H9 (cell line): Measurements from ENCODE around the gene FGD5. TPM values are rescaled to one million over a fixed set of nuclear protein-coding genes. Genes with fewer than 3 reads are reported as not detected.

Experiments
- DNase-seq: peaks from one replicate; pipeline ENCODE4 v3.0.0-alpha.2; 2017
- H2AFZ ChIP-seq: one replicate; pipeline ENCODE4 v1.6.1; 2013; ENCODE audit warnings: mild to moderate bottlenecking, low read length, control low read depth, moderate library complexity
- H2AK5ac ChIP-seq: 2 replicates; pipeline ENCODE4 v1.6.1; 2013; ENCODE audit warnings: low read length, control low read depth, mixed read lengths; ENCODE audit not compliant: insufficient read length
- H2BK120ac ChIP-seq: one replicate; pipeline ENCODE4 v1.6.1; 2013; ENCODE audit warnings: low read depth, mild to moderate bottlenecking, low read length, control low read depth, inconsistent platforms; ENCODE audit not compliant: poor library complexity, severe bottlenecking
- H2BK12ac ChIP-seq: 2 replicates; pipeline ENCODE4 v1.6.1; 2013; ENCODE audit warnings: low read length, control low read depth, mixed read lengths, low read depth; ENCODE audit not compliant: insufficient read length
- H2BK15ac ChIP-seq: 2 replicates; pipeline ENCODE4 v1.6.1; 2013; ENCODE audit warnings: low read depth, low read length, control low read depth
- H2BK20ac ChIP-seq: one replicate; pipeline ENCODE4 v1.6.1; 2013; ENCODE audit warnings: low read depth, mild to moderate bottlenecking, low read length, control low read depth, inconsistent platforms; ENCODE audit not compliant: poor library complexity, severe bottlenecking
- H2BK5ac ChIP-seq: 2 replicates; pipeline ENCODE4 v1.6.1; 2013; ENCODE audit warnings: low read length, control low read depth, mixed read lengths; ENCODE audit not compliant: insufficient read length
- H3K14ac ChIP-seq: 2 replicates; pipeline ENCODE4 v1.6.1; 2013; ENCODE audit warnings: low read length, control low read depth; ENCODE audit not compliant: insufficient read depth
- H3K18ac ChIP-seq: 2 replicates; pipeline ENCODE4 v1.6.1; 2013; ENCODE audit warnings: low read depth, mild to moderate bottlenecking, mixed read lengths, low read length, control low read depth; ENCODE audit not compliant: insufficient read length
- H3K23ac ChIP-seq: 2 replicates; pipeline ENCODE4 v1.6.1; 2013; ENCODE audit warnings: low read length, control low read depth, mixed read lengths, low read depth; ENCODE audit not compliant: insufficient read length
- H3K23me2 ChIP-seq: 2 replicates; pipeline ENCODE4 v1.6.1; 2013; ENCODE audit warnings: low read depth, mild to moderate bottlenecking, mixed read lengths, low read length, control low read depth; ENCODE audit not compliant: insufficient read length, poor library complexity, severe bottlenecking
- H3K27ac ChIP-seq: 2 replicates; pipeline ENCODE4 v1.5.1; 2013; ENCODE audit warnings: low read length, control low read depth, mixed read lengths, low read depth; ENCODE audit not compliant: insufficient read length
- H3K27me3 ChIP-seq: 2 replicates; pipeline ENCODE4 v1.6.1; 2013; ENCODE audit warnings: low read length, control low read depth, inconsistent platforms; ENCODE audit not compliant: insufficient read depth
- H3K4ac ChIP-seq: 2 replicates; pipeline ENCODE4 v1.6.1; 2013; ENCODE audit warnings: low read depth, mild to moderate bottlenecking, control low read depth, inconsistent platforms, low read length, moderate library complexity
- H3K4me1 ChIP-seq: 2 replicates; pipeline ENCODE4 v1.6.1; 2013; ENCODE audit warnings: low read length, control low read depth, inconsistent platforms; ENCODE audit not compliant: insufficient read depth
- H3K4me2 ChIP-seq: 2 replicates; pipeline ENCODE4 v1.6.1; 2013; ENCODE audit warnings: low read length, control low read depth, mixed read lengths; ENCODE audit not compliant: insufficient read length, insufficient read depth
- H3K56ac ChIP-seq: 2 replicates; pipeline ENCODE4 v1.6.1; 2013; ENCODE audit warnings: low read depth, mild to moderate bottlenecking, mixed read lengths, low read length, control low read depth; ENCODE audit not compliant: insufficient read length
- H3K79me1 ChIP-seq: 2 replicates; pipeline ENCODE4 v1.6.1; 2013; ENCODE audit warnings: low read depth, mild to moderate bottlenecking, moderate library complexity, low read length, control low read depth, inconsistent platforms; ENCODE audit not compliant: insufficient read depth, poor library complexity, severe bottlenecking
- H3K79me2 ChIP-seq: 2 replicates; pipeline ENCODE4 v1.6.1; 2013; ENCODE audit warnings: low read length, control low read depth, inconsistent platforms; ENCODE audit not compliant: insufficient read depth
- H3K9ac ChIP-seq: 2 replicates; pipeline ENCODE4 v1.6.1; 2013; ENCODE audit warnings: low read length, control low read depth, mixed read lengths; ENCODE audit not compliant: insufficient read length; ENCODE audit errors: extremely low read depth
- H3K9me3 ChIP-seq: one replicate; pipeline ENCODE4 v1.6.1; 2013; ENCODE audit warnings: low read depth, low read length, inconsistent platforms; ENCODE audit not compliant: control insufficient read depth
- H3T11ph ChIP-seq: one replicate; pipeline ENCODE4 v1.6.1; 2013; ENCODE audit warnings: mild to moderate bottlenecking, low read length, control low read depth, inconsistent platforms
- H4K20me1 ChIP-seq: one replicate; pipeline ENCODE4 v1.6.1; 2013; ENCODE audit not compliant: control insufficient read depth, insufficient read length, insufficient read depth
- H4K5ac ChIP-seq: 2 replicates; pipeline ENCODE4 v1.6.1; 2013; ENCODE audit warnings: low read depth, mild to moderate bottlenecking, mixed read lengths, low read length, control low read depth; ENCODE audit not compliant: insufficient read length
- H4K8ac ChIP-seq: replicated peaks from 2 replicates; pipeline ENCODE4 v1.6.1; 2013; ENCODE audit warnings: low read length, control low read depth, mixed read lengths, low read depth; ENCODE audit not compliant: insufficient read length
- H4K91ac ChIP-seq: 2 replicates; pipeline ENCODE4 v1.6.1; 2013; ENCODE audit warnings: low read depth, mild to moderate bottlenecking, moderate library complexity, mixed read lengths, low read length, control low read depth; ENCODE audit not compliant: insufficient read length
- H3K27ac Mint-ChIP-seq, 3 experiments: 2 replicates in 2 of 3; 3 replicates in 1 of 3; pipeline ENCODE4 v1.8.0; 2020 to 2021; ENCODE audit warnings: mixed read lengths in 3 of 3, mild to moderate bottlenecking in 1 of 3, moderate library complexity in 1 of 3
- H3K27me3 Mint-ChIP-seq: 2 replicates; pipeline ENCODE4 v1.8.0; 2021; ENCODE audit warnings: low read depth, mild to moderate bottlenecking, moderate library complexity, mixed read lengths
- H3K36me3 Mint-ChIP-seq, 3 experiments: 2 replicates in 2 of 3; 3 replicates in 1 of 3; pipeline ENCODE4 v1.8.0; 2020 to 2021; ENCODE audit warnings: low read depth in 3 of 3, mixed read lengths in 3 of 3; ENCODE audit not compliant: insufficient read depth in 1 of 3
- H3K4me1 Mint-ChIP-seq, 2 experiments: 2 replicates each; pipeline ENCODE4 v1.8.0; 2020; ENCODE audit warnings: mixed read lengths in 2 of 2
- H3K4me3 Mint-ChIP-seq, 2 experiments: 2 replicates in 1 of 2; 3 replicates in 1 of 2; pipeline ENCODE4 v1.8.0; 2020 to 2021; ENCODE audit warnings: mild to moderate bottlenecking in 2 of 2, mixed read lengths in 2 of 2, moderate library complexity in 1 of 2
- H3K9me3 Mint-ChIP-seq, 2 experiments: 2 replicates in 1 of 2; 3 replicates in 1 of 2; pipeline ENCODE4 v1.8.0; 2020; ENCODE audit warnings: mild to moderate bottlenecking in 2 of 2, mixed read lengths in 2 of 2, moderate library complexity in 1 of 2
- WGBS: extraction: QIAGEN DNeasy Blood & Tissue Kit; methylation state at CpG from one replicate; pipeline ENCODE4 v1.1.7; 2013; ENCODE audit warnings: missing lambda C conversion rate, low lambda C conversion rate, mixed read lengths; ENCODE audit not compliant: insufficient read length; ENCODE audit errors: extremely low coverage; 5-methylcytosine and 5-hydroxymethylcytosine counted together
- total RNA-seq: library from RNA; stranded (reverse); gene quantifications from 2 replicates; pipeline ENCODE4 v1.2.1, GENCODE V29; 2021
- TF ChIP-seq, protein P1 (sequence below): fragments of 200-600 bp; sonication (generic); conservative IDR thresholded peaks from 3 replicates; pipeline ENCODE4 v1.8.0; 2021; ENCODE audit warnings: antibody characterized with exemption, mild to moderate bottlenecking

The FGD5 gene
- total RNA-seq, 1 experiment from 2014 or later = 7.8 TPM

DNA sequence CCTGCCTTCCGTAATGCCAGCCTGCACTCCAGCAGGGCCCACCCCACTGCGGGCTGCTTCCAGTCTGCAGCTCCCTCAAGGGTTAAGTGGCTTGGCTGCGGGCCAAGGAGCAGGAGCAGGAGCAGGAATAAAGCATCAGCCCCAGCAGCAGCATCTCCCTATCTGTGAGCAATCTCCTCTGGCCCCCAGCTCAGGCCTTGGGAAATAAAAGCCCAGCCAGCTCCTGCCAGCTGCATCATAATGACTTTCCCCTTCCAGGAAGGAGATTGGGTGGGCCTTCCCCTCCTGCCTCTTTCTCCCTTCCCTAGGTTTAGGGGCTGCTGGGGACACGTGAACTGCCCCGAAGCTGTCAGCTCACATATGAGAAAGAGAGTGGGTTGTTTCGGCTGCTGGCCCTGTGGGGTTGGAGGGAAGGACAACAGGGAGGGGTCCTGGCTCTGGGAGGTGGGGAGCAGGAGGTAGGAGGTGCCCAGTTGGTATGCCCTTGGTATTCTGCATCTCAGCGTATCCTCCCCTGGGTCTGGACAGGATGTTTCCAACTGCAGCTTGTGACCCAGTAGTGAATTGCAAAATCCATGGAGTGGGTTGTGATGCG is 34.6 kb upstream of the FGD5 start:
- Histone ChIP-seq H2BK120ac (no peak overlapping the region), H2BK5ac (no peak overlapping the region), H4K8ac (no peak overlapping the region), H3K9ac (no peak overlapping the region), H3K4ac (no peak overlapping the region), H3K23me2 (no peaks in the 10 kb centered on the region), H3K23ac (no peak overlapping the region), H2BK15ac (no peak overlapping the region), H2BK12ac (no peak overlapping the region), H3K14ac (no peak overlapping the region), H3T11ph (no peak overlapping the region), H3K27ac (no peak overlapping the region), H4K91ac (no peak overlapping the region), H3K79me2 (no peaks in the 10 kb centered on the region), H2AK5ac (no peak overlapping the region), H3K27me3 (no peaks in the 10 kb centered on the region), H3K18ac (no peak overlapping the region), H3K9me3 (no peaks in the 10 kb centered on the region), H3K4me1 (no peaks in the 10 kb centered on the region; the same call in 1 of the 2 replicates), H4K5ac (no peak overlapping the region), H2BK20ac (no peak overlapping the region), H4K20me1 (no peaks in the 10 kb centered on the region), H3K4me2 (no peak overlapping the region), H2AFZ (no peak overlapping the region), H3K79me1 (no peaks in the 10 kb centered on the region), H3K56ac (no peak overlapping the region)
- WGBS = no CpG with 5 or more reads among the region's 8 CpGs
- peaks cover 14% of the 10 kb centered on the region for H3K27me3 Mint-ChIP-seq
- peaks cover 15 to 24% of the 10 kb centered on the region in 2 experiments for H3K4me1 Mint-ChIP-seq
- peaks cover 0 to 2% of the 10 kb centered on the region in 2 experiments; a peak in 1 of 5 replicates for H3K9me3 Mint-ChIP-seq
- TF ChIP-seq, protein P1, sequence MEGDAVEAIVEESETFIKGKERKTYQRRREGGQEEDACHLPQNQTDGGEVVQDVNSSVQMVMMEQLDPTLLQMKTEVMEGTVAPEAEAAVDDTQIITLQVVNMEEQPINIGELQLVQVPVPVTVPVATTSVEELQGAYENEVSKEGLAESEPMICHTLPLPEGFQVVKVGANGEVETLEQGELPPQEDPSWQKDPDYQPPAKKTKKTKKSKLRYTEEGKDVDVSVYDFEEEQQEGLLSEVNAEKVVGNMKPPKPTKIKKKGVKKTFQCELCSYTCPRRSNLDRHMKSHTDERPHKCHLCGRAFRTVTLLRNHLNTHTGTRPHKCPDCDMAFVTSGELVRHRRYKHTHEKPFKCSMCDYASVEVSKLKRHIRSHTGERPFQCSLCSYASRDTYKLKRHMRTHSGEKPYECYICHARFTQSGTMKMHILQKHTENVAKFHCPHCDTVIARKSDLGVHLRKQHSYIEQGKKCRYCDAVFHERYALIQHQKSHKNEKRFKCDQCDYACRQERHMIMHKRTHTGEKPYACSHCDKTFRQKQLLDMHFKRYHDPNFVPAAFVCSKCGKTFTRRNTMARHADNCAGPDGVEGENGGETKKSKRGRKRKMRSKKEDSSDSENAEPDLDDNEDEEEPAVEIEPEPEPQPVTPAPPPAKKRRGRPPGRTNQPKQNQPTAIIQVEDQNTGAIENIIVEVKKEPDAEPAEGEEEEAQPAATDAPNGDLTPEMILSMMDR = no peak
- H3K36me3 Mint-ChIP-seq = no peaks in the 10 kb centered on the region; a peak in 1 of 7 replicates
- peak overlapping the region in 2 of 3 experiments; percentile 83 to 90; a peak in 4 of 7 replicates for H3K27ac Mint-ChIP-seq
- no peak overlapping the region for H3K4me3 Mint-ChIP-seq
- DNase-seq = peak; percentile 61
